ENCODE measurements around the gene STX8.

DNA sequence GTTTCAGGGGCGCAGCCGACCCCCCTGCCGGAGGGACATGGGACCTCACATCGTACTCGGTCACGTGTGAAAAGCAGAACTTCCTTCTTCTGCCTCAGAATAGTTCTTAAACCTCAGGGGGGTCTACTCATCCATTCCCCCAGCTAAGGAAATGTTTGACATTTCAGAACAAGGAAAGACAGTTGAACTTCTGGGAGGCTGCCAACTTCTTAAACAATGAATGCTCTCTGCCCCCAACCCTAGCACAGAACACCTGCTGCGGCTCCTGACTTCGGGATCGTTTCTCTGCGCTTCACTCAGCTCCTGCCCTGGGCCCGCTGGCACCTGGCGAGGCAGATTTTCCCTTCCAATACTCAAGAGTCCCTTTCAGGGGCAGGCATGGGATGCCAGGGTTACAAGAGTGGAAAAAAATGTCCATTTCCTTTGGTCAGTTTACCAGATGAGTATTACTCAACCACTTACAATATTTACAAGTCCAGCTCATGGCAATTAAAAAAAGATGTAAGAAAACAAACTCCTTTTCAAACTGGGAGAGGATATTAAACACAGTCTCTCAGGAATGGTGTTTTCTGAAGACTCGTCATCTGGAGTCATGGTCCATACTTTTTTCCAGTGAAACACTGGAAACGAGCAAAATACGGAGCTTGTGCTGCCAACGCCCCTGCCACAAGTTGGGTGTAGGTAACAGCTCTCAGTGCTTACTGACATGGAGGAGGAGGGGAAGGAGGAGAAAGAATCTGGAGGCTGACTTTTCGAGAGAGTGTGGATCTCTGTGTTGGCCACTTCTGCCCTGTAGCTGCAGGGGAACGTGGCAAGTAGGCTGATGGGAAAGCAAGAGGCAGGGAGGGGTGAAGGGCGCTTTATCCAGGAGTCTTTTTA, 318.6 kb downstream of the STX8 start:
- TF ChIP-seq, protein P1, sequence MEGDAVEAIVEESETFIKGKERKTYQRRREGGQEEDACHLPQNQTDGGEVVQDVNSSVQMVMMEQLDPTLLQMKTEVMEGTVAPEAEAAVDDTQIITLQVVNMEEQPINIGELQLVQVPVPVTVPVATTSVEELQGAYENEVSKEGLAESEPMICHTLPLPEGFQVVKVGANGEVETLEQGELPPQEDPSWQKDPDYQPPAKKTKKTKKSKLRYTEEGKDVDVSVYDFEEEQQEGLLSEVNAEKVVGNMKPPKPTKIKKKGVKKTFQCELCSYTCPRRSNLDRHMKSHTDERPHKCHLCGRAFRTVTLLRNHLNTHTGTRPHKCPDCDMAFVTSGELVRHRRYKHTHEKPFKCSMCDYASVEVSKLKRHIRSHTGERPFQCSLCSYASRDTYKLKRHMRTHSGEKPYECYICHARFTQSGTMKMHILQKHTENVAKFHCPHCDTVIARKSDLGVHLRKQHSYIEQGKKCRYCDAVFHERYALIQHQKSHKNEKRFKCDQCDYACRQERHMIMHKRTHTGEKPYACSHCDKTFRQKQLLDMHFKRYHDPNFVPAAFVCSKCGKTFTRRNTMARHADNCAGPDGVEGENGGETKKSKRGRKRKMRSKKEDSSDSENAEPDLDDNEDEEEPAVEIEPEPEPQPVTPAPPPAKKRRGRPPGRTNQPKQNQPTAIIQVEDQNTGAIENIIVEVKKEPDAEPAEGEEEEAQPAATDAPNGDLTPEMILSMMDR (IDR thresholded peaks at IDR 0.05), result no peak
- TF ChIP-seq POLR2A (IDR thresholded peaks at IDR 0.05) (no peak), POLR2AphosphoS5 (IDR thresholded peaks at IDR 0.05) (no peak)

Data from prostate gland (tissue), 2 donors.